Measurements from ENCODE around the gene ROCK2.
A peak's percentile ranks its signal among the peaks of the same experiment; 100 is the strongest.

Gene ROCK2

GRCh38 chr2:11344342-11344955 is at the start of gene ROCK2:
Gene ROCK2, minus strand, starts transcription at chr2:11344636. Its CDS starts 500 bp downstream, at chr2:11344136.
- peak; percentile 62 for DNase-seq

- no peak for DNase-seq
These were observed 49.3 kb upstream of the ROCK2 start for GRCh38 chr2:11393711-11394236.

- no peak for DNase-seq
These were observed 47.5 kb upstream of the ROCK2 start for GRCh38 chr2:11391942-11392266.

DNA sequence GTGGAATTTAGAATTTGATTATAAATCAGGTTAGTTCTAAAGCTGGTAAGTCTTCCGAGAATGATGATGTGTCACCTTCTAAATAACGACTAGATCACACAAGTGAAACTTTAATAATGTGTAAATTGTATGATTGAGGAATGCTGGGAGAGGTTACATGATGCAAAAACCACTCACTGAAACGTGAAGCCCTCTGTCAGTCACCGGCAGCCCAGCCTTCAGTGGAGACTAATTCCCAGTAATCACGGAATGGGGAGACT is 45.9 kb upstream of the ROCK2 start:
- DNase-seq, result no peak

DNA sequence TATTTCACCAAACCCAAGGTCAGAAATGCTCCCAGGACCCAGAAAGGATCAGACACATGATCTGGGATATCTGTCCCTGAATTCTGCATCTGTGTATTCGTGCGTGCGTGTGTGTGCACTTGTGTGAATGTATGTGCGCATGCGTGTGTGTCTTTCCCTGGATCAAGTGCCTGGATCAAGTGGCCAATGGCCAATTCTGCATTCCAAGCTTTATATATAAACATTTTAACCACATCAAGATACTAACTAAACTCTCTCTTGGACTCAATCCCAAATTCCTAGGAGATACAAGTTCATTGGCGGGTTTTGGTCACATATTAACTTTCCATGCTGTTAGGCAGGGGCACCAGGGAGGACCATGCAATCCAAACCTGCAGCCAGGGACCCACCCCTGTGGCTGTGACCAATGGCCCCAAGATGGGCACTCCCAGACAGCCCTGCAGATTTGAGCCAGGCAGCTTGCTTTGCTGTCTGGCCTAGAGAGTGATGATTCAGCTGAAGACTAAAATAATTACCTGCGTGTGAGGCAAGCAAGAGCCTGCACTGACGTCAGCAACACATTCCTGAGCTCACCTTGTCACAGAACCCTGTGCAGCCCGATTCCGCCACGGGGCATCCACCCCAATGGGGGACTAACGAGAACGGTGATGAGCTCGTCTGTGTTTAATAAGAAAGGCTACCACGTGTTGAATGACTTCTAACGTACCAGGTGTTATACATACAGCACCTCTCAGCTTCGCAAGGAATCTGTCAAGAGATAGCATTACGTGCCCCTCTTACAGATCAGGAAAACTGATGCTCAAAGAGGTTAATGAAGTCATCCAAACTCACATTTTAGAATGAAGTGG is 45.3 kb upstream of the ROCK2 start:
- DNase-seq, result no peak

DNA sequence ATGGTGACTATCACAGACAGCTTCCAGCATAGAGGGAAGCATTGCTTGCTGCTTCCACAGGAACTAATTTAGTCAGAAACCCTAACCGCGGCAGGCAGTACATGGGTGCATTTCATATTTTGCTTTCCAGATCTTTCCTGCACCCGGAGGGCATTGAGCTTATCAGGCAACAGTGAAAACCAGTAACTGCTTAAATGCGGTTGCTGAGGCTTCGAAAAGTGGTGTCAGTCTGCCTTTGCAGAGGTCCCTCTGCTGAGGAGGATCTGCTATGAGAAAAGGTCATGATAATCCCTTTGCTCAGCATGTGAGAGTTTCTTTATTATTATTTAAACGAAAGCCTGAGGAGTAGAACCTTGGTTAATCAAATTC is 44.6 kb upstream of the ROCK2 start:
- no peak for DNase-seq

- DNase-seq, result no peak
These were observed 44.0 kb upstream of the ROCK2 start for GRCh38 chr2:11388262-11389051.

GRCh38 chr2:11387843-11388242 is 43.4 kb upstream of the ROCK2 start:
- no peak for DNase-seq

DNA sequence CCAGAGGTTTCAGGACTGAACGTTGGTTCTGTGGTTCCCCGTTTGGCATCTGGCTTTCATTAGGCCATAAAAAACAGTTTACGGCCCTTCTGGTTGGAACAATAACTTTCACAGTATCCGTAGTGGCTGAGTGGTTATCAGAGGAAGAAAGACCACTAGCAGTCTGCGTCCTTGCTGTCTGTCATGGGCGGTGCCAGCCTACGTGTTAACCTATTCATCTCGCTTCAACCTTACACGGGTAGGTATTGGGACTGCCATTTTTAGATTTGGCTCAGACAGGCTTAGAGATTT is 42.6 kb upstream of the ROCK2 start:
- no peak for DNase-seq

DNA sequence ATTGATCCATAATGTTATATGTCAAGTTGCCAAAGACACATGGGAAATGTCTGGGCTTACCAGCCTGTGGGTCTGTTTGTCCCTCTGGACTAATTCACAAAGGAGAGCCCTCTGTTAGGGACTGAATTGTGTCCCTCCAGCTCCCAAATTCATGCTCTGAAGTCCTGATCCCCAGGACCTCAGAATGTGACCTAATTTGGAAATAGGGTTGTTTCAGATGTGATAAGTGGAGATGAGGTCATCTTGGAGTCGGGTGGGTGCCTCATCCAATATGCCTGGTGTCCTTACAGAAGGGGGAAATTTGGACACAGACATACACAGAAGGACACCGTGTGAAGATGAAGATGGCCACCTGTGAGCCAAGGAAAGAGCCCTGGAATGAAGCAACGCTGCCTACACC is 41.4 kb upstream of the ROCK2 start:
- DNase-seq, result no peak

- no peak for DNase-seq
These were observed 40.8 kb upstream of the ROCK2 start for GRCh38 chr2:11385216-11385615.

DNA sequence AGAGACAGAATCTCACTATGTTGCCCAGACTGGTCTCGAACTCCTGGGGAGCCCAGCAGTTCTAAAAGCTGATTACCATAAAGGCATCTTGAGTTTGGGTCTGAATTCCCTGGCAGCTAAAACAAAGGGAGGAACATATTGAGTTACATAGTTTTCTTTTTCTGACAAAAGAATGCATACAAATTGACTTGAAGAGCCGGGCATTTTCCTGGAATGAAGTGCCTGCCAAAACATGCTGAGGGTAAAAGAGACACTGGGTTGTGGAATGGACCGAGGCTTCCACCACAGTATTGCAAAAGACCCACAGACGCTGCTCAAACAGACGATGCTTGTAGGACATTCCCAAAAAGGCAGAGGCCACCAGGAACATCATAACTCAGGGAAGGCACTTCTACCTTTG is 35.1 kb upstream of the ROCK2 start:
- DNase-seq, result no peak

- DNase-seq, result no peak
These were observed 33.6 kb upstream of the ROCK2 start for GRCh38 chr2:11377928-11378545.

- no peak for DNase-seq
These were observed 31.6 kb upstream of the ROCK2 start for GRCh38 chr2:11376071-11376470.

DNA sequence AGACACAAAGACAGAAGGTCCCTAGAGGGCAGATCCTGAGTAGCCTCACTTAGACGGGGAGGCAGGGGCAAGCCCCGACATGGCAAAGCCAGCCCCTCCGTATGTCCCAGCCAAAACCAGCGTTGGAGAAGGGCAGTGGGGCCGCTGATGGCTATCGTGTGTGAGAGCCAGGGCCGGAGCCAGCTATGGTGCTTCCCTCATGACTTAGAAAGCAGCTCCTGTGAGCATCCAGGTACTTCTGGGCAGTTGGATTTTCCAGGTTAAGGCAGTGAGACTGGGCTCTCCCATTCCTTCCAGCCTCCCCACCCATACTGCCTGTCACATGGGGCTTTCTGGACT is 31.2 kb upstream of the ROCK2 start:
- no peak for DNase-seq

DNA sequence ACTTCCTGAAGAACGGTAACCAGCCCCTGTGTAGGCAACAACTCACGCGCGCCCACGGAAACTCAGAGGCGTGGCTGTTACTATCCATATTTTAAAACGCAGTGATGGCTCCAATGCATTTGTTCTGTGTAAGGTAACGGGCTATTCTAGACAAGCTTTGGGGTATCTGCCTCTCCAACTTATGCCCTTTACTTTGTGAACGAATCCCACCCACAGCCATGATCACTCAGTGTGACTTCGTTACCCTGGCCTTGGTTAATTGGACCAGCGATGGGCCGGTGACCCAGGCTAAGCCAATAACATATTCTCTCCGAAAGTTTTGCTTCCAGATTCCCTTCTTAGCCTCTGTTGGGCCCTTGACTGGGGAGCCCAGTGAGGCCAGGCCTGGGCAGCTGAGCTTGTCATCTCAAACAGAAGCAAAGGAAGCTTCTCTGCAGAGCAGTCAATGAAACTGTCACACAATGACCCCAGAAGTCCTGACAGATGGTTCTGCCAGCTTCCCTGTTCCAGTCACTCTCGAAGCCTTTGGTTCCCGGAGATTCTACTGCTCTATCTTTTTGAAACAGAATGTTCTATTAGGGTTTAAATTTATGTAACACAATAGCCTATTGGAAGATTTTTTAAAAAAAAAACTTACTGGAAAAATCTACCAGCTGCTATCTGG is 30.7 kb upstream of the ROCK2 start:
- DNase-seq, result no peak

- no peak for DNase-seq
These were observed 28.7 kb upstream of the ROCK2 start for GRCh38 chr2:11373096-11373495.

- no peak for DNase-seq
These were observed 26.9 kb upstream of the ROCK2 start for GRCh38 chr2:11371092-11371937.

DNA sequence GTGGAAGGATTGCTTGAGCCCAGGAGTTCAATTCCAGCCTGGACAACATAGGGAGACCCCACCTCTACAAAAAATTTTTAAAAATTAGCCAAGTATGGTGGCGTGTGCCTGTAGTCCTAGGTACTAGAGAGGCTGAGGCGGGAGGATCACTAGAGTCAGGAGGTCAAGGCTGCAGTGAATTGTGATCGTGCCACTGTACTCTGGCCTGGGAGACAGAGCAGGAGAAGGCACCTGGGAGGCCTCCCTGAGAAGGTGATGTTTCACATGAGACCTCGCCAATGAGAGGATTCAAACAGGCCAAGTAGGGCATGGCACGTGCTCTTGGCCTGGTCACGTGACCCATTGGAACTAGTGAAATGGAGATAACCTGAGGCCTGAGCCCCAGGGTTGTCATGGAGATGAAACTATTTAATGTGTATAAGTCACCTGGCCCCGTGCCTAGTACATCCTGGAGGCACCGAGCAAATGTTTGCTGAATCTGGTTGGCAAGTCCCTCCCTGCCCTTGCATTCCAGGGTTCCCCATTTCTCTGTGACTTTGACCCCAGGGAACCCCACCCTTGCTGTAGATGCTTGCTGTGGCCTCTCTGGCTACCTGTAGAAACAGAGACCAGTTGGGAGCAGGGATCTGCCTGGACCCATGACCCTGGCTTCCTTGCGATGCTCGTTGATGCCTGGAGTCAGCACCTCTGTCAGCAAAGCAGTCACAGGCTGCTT is 26.1 kb upstream of the ROCK2 start:
- DNase-seq, result no peak

GRCh38 chr2:11368059-11368572 is 23.7 kb upstream of the ROCK2 start:
- no peak for DNase-seq

- no peak for DNase-seq
These were observed 22.8 kb upstream of the ROCK2 start for GRCh38 chr2:11367170-11367730.

All from stimulated activated naive CD4-positive, alpha-beta T cell treated with Interleukin-2 at 50 U/mL for 16 hours (primary cell).